Measurements from ENCODE around the gene IGFL4.

DNA sequence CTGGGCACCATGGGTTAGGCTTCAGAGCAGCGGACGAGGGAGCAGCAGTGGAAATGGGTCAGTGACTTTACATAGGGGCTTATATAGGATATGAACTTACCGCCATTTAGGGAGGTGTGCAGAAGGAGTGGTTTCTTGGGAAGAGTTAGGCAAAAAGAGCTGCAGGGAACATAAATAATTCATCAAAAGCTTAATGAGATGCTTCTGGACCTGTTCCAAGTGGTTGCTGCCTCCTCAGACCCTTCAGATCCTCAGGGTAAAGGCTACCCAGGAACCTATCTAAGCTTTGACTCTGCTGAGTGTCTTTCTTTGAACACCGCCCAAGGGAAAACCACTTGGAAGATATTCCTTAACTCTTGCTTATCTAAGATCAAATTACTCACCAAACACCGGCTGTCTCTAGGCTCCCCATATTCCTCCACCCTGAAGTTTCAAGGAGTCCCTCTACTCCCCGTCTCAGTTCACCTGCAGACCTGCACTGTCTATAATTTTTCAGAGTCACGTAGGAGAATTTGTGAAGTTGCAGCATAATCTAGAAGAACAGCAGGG, at the start of gene IGFL4:
- TF ChIP-seq CTCF (IDR thresholded peaks at IDR 0.05; ENCODE audit: borderline replicate concordance, extremely low read depth, low read length, poor library complexity, severe bottlenecking) = no peak
- no peak for TF ChIP-seq EZH2 (IDR thresholded peaks at IDR 0.05; ENCODE audit: borderline replicate concordance, low read depth, low read length, severe bottlenecking)

Data from DND-41 (cell line).